Measurements from ENCODE around the gene KIF7.

- TF ChIP-seq POLR2AphosphoS5 (IDR thresholded peaks at IDR 0.05; ENCODE audit: low read depth, low read length) = no peak
- no peak for TF ChIP-seq POLR2A (IDR thresholded peaks at IDR 0.05; ENCODE audit: low read depth, low read length)
- TF ChIP-seq TAF1 (IDR thresholded peaks at IDR 0.05; ENCODE audit: low read depth, low read length) = no peak
Measured at GRCh38 chr15:89657686-89658200, 2.5 kb upstream of the KIF7 start.

Data from GM12891 (cell line).